ENCODE data around the gene CYP17A1.

The CYP17A1 gene

DNA sequence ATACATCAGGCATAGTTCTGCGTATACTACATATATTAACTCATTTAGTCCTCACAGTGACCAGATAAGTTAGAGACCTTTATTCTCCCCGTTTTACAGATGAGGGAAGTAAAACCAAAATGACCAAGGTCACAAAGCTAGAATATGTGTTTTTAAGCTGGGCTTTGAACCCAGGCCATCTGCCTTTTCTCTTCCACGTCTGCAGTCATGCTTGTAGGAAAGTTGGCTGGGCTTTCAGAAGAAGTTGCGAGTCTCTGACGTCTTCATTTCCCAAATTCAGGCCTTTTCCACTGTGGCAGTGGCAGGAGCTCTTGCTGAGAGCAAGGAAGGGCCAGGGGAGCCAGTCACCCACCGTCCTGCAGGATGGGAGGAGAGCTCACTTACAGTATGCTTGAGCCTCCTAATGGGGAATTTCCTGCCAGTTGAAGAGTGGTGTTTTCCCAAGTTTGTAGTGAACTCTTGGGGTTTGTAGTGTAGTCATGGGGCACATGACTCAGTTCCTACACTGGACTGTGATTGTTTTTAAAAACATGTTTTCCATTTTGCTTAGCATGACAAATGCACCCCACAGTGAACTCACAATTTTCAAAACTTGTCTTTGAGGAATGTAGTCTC, 34.2 kb downstream of the CYP17A1 start:
- DNase-seq (ENCODE audit: insufficient read length, low spot score) (peak; percentile 80), FAIRE-seq (peak; percentile 83)
- TF ChIP-seq POLR2A (IDR thresholded peaks at IDR 0.05; ENCODE audit: low read depth, low read length) = no peak

GRCh38 chr10:102801978-102802377, 35.2 kb downstream of the CYP17A1 start:
- DNase-seq (ENCODE audit: insufficient read length, low spot score) = no peak
- no peak for TF ChIP-seq POLR2A (IDR thresholded peaks at IDR 0.05; ENCODE audit: low read depth, low read length)
- no peak for FAIRE-seq

DNA sequence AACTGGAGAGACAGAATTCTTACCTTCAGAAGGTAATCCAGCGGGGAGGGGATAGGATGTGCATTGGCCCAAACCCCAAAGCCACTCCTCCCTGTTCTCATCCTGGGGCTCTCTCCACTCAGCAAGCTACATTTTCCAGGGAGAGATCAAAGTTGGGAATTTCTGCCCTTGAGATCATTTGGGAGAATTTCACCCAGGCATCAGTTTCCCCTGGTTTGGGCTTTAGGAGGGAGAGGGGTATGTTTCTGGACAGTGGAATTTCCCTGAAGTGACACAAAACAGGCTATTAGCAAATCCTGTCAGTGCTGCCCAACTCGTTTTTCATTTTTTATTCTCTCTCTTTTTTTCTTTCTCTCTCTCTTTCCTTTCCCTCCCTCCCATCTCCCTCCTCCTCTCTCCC, 35.7 kb downstream of the CYP17A1 start:
- no peak for DNase-seq (ENCODE audit: insufficient read length, low spot score)
- TF ChIP-seq POLR2A (IDR thresholded peaks at IDR 0.05; ENCODE audit: low read depth, low read length) = no peak
- FAIRE-seq = no peak

GRCh38 chr10:102800611-102801335, 36.4 kb downstream of the CYP17A1 start:
- DNase-seq (ENCODE audit: insufficient read length, low spot score) (no peak), FAIRE-seq (no peak)
- no peak for TF ChIP-seq POLR2A (IDR thresholded peaks at IDR 0.05; ENCODE audit: low read depth, low read length)

DNA sequence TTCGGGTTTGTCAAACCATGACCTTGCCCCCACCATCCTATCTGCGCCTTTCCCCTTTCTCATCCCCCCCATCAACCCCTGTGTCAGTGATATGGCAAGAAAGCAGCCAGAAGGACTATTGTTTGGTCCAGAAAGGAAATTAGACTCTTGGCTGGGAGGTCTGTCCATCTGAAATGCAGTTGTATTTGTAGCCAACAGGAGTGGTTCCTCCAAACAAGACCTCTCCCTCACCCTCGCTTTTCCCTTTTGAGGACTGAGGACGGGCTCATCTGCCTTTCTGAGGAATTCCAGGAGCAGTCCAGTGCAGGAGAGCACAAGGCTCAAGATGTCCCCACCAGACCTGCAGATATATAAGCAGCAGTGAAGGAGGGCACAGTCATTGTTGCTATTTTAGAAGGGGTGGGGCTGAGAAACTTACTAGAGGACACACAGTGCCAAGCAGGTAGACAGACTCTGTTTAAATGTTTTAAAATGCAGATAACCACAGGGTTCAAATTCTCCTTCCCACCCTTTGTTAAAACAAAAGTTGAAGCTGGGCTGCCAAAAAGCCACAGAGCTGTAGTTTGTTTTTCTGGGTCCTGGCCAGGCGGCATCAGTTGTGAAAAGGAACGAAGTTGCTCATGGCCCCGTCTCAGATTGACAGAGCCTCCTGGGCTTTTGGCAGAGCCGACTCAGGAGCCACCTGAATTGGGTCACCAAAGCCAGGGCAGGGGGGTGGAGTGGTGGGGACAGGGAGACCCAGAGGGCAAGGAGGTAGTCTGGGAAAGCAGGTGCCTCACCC, 37.3 kb downstream of the CYP17A1 start:
- DNase-seq (ENCODE audit: insufficient read length, low spot score) = no peak
- no peak for TF ChIP-seq POLR2A (IDR thresholded peaks at IDR 0.05; ENCODE audit: low read depth, low read length)
- no peak for FAIRE-seq

DNA sequence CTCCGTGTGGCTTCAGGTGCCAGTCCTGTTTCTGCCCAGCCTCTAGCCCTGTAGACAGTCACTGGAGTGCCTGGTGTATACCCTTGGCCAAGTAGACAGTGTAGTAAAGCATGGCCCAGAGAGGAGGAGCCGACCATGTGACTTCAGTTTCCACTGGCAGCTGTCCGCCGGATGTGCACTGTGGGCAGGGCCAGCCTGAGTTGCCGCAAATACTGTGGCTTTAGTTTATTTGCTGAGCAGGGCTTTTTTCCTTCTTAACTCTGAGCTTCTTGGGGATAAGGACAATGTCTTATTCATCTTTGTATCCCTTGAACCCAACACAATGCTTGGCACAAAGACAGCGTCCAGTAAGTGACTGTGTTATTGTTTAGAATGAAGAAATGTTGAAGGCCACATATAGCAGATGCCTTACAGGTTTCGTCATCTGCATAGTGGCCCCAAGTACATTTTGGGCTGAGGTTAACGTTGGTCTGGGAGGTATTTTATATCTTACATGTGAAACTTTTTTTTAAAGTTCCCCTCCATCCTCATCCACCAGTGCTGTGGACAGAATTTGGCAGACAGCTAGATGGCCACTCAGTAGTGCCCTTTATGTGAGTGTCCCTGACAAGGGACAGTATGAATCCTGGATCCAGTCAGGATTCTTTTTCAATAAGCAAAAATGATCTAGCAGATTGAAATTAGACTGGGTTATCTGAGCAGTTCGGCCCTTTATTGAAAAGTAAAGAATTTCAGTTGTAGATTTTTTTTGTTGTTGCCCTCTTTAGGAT, 40.6 kb downstream of the CYP17A1 start:
- no peak for TF ChIP-seq POLR2A (IDR thresholded peaks at IDR 0.05; ENCODE audit: low read depth, low read length)
- FAIRE-seq (no peak), DNase-seq (ENCODE audit: insufficient read length, low spot score) (no peak)

GRCh38 chr10:102795453-102796406, 41.5 kb downstream of the CYP17A1 start:
- DNase-seq (ENCODE audit: insufficient read length, low spot score) (no peak), FAIRE-seq (no peak)

GRCh38 chr10:102791754-102792395, 45.3 kb downstream of the CYP17A1 start:
- FAIRE-seq (no peak), DNase-seq (ENCODE audit: insufficient read length, low spot score) (no peak)
- no peak for TF ChIP-seq POLR2A (IDR thresholded peaks at IDR 0.05; ENCODE audit: low read depth, low read length)

More at GRCh38 chr10:102795453-102796406, 41.5 kb downstream of the CYP17A1 start:
- no peak for TF ChIP-seq POLR2A (IDR thresholded peaks at IDR 0.05; ENCODE audit: low read depth, low read length)

DNA sequence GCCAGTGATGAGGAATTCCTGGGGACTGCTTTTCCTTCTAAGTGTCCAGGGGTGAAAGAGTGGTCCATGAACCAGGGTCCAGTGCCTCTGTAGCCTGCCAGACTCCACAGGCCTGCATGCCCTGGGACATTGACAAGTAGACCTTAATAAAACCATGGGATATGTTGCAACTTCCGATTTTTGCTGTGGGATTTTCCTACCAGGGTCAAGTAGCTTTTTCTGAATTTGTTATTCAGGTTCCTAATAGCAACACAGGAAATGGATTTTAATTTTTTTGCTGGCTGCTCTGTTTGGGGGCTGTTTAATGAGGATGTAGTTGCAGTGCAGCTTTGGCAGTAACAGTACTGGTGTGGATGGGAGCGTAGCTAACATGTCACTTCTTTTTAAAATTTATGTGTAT, 51.4 kb downstream of the CYP17A1 start:
- FAIRE-seq (no peak), DNase-seq (ENCODE audit: insufficient read length, low spot score) (no peak)
- no peak for TF ChIP-seq POLR2A (IDR thresholded peaks at IDR 0.05; ENCODE audit: low read depth, low read length)

GRCh38 chr10:102783568-102783967, 53.6 kb downstream of the CYP17A1 start:
- DNase-seq (ENCODE audit: insufficient read length, low spot score) = no peak
- no peak for TF ChIP-seq POLR2A (IDR thresholded peaks at IDR 0.05; ENCODE audit: low read depth, low read length)
- no peak for FAIRE-seq

- TF ChIP-seq POLR2A (IDR thresholded peaks at IDR 0.05; ENCODE audit: low read depth, low read length) = no peak
- no peak for FAIRE-seq
Observed at GRCh38 chr10:102782673-102783551, 54.3 kb downstream of the CYP17A1 start.

More at GRCh38 chr10:102782673-102783551, 54.3 kb downstream of the CYP17A1 start:
- DNase-seq (ENCODE audit: insufficient read length, low spot score) = no peak
